ENCODE data around the gene RBM18. TPM values are rescaled to one million over a fixed set of nuclear protein-coding genes. Genes with fewer than 3 reads are reported as not detected.

Gene RBM18
- total RNA-seq, 1 experiment from 2014 or later = 6.2 TPM

DNA sequence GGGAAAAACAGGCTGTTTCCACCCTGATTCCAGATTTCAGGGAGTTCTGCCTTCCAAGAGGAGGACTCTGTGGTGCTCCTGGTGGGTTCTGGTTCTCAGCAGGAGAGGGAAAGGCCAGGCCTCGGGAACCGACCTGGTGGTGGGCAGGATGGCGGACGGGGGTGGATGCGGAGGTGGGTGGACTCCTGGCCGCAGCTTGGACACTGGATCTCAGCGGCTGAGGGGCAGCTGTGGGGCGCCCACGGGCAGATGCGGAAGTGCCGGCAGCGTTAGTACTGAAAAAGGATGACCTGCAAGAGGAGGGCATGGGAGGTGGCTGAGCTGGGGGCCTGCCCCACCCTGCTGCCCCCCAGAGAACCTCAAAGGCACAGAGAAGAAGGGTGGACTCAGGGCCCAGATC lies 60.1 kb downstream of the RBM18 start:
- no peak for DNase-seq (ENCODE audit: low spot score)

- no peak for DNase-seq (ENCODE audit: low spot score)
Observed at GRCh38 chr9:122204055-122204454, 60.6 kb downstream of the RBM18 start.

GRCh38 chr9:122202111-122202510 lies 62.5 kb downstream of the RBM18 start:
- no peak for DNase-seq (ENCODE audit: low spot score)

DNA sequence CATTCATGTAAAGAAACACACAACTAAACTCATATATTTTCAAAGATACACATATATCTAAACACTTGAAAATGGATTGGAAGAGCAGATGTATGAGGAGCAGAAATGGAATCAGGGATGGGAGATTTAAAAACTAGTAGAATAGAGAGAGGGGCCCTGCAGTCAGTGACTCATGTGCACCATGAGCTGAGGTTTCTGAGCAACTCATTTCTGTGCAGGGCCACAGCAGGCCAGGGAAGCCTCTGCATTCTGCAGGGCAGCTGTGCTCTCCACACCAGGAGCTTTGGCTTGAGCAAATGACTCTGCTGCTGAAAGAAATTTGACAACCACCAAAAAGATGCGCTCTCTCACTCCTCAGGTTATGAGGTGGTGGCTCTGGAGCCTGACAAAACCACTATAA lies 63.0 kb downstream of the RBM18 start:
- no peak for DNase-seq (ENCODE audit: low spot score)

GRCh38 chr9:122200960-122201595 lies 63.6 kb downstream of the RBM18 start:
- no peak for DNase-seq (ENCODE audit: low spot score)

DNA sequence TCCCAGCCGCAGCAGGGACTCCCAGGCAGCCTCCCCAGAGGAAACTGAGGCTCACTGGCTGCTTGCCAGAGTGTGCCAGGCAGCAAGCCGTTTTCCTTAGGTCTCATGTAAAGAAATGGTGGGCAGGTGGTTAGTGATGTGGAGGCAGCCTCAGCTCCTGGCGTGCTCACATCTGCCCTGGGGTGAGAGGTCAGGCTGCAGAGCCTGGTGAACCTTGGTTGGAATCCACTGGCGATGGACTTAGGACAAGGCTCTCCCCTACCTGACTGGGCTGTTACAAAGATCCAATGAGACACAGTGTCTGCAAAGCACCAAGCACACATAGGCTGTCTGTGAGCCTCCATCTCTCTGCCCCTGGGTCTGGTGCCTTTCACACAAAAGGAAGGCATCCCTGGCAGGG lies 66.8 kb downstream of the RBM18 start:
- DNase-seq (ENCODE audit: low spot score) = no peak

GRCh38 chr9:122197426-122197825 lies 67.2 kb downstream of the RBM18 start:
- DNase-seq (ENCODE audit: low spot score) = no peak

GRCh38 chr9:122195875-122196274 lies 68.8 kb downstream of the RBM18 start:
- DNase-seq (ENCODE audit: low spot score) = no peak

GRCh38 chr9:122193651-122194050 lies 71.0 kb downstream of the RBM18 start:
- DNase-seq (ENCODE audit: low spot score) = no peak

- no peak for DNase-seq (ENCODE audit: low spot score)
Observed at GRCh38 chr9:122192914-122193525, 71.6 kb downstream of the RBM18 start.

- peak; percentile 30 for DNase-seq (ENCODE audit: low spot score)
Observed at GRCh38 chr9:122192261-122192875, 72.3 kb downstream of the RBM18 start.

DNA sequence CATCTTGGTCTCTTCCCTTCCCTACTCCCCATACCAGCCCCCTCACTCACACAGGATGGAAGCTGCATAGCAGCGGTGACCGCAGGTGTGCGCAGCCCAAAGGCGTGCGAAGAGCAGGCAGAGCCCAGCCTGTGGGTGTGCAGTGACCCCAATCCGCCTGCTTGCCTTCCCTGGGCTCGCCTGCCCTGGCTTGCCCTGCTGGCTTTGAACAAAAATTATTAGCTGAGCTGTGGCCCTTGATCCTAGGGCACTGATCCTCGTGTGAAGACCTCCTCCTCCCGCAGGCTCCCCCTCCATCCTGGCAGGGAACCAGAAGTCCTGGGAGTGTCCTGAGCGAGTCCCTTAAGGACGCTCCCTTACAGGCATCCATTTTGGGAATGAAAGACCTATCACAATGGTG lies 73.1 kb downstream of the RBM18 start:
- no peak for DNase-seq (ENCODE audit: low spot score)

DNA sequence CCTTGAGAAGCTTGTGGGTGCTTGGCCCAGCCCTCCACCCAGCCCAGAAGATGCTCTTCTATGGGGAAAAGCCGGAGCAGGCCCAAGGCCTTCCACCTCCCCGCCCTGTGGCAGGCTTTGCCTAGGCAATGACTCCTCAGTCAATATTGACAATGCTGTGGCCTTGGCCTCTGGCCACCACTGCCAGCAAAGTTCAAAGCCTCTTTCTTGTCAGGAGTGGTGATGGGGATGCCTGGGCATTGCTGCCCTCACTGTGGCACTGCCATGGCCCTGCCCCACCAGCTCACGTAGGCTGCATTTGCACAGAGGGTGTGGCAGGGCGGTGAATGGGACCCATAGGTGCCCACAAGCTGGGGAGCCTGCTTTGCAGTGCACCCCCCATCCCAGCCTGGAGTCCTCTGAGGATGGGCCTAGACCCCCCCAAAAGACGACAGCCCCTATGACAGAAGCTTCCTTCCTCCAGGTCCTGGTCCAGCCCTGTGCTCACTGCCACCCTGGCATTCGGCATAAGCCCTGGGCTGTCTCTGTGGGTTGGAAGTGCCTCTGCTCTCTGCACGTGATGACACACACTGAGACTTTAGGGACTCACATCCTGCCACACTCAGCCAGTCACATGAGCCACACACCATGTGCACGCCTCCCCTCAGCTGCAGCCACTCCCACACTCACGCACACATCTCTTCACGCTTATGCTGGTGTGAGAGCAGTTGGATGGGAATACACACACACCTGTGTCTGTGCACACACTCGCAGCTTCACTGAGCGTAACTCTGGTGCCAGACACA lies 73.9 kb downstream of the RBM18 start:
- peak; percentile 67 for DNase-seq (ENCODE audit: low spot score)

- DNase-seq (ENCODE audit: low spot score) = no peak
Observed at GRCh38 chr9:122188369-122188768, 76.3 kb downstream of the RBM18 start.

Other genes with a start within 250 kb of the RBM18 start
- gene TTLL11, start 171.5 kb downstream of the RBM18 start, total RNA-seq (2014; rRNA removed; shearing (Covaris generic)) = 1.3 and 2.5 TPM in 2 replicates
- 28.1 and 28.5 TPM in 2 replicates for gene NDUFA8, start 105.1 kb downstream of the RBM18 start, total RNA-seq (2014; rRNA removed; shearing (Covaris generic))
- not detected in 2 replicates for gene MORN5, start 104.9 kb downstream of the RBM18 start, total RNA-seq (2014; rRNA removed; shearing (Covaris generic))
- gene LHX6, start 35.9 kb downstream of the RBM18 start, total RNA-seq (2014; rRNA removed; shearing (Covaris generic)) = not detected in 2 replicates
- gene MRRF, start within 50 bp of the RBM18 start, total RNA-seq (2014; rRNA removed; shearing (Covaris generic)) = 49.3 and 52.4 TPM in 2 replicates
- gene PTGS1, start 106.2 kb upstream of the RBM18 start, total RNA-seq (2014; rRNA removed; shearing (Covaris generic)) = 2.1 and 3.9 TPM in 2 replicates
- gene OR1J1, start 213.1 kb upstream of the RBM18 start, total RNA-seq (2014; rRNA removed; shearing (Covaris generic)) = not detected in 2 replicates
- gene OR1J2, start 246.0 kb upstream of the RBM18 start, total RNA-seq (2014; rRNA removed; shearing (Covaris generic)) = not detected in 2 replicates